ENCODE measurements around the gene GPHA2. TPM values are rescaled to one million over a fixed set of nuclear protein-coding genes. Genes with fewer than 3 reads are reported as not detected.

Gene GPHA2
- total RNA-seq, 1 experiment from 2014 or later = not detected

GRCh38 chr11:64890522-64890939 is 45.2 kb downstream of the GPHA2 start:
- peaks cover 71% of the 10 kb centered on the region for H3K36me3 Mint-ChIP-seq (ENCODE audit: insufficient read depth, unreplicated experiment)
- H3K4me1 Mint-ChIP-seq (ENCODE audit: low read depth, unreplicated experiment) = peaks cover 60% of the 10 kb centered on the region
- CTCF ChIA-PET = interaction anchor here (4.6 kb wide), 1 partner anchor 43 kb away, joined by 49 read pairs; no protein-coding TSS in a partner anchor
- H3K4me3 Mint-ChIP-seq (ENCODE audit: low read depth, unreplicated experiment) = peak overlapping the region; percentile 80
- H3K9me3 Mint-ChIP-seq (ENCODE audit: low read depth, unreplicated experiment) = no peaks in the 10 kb centered on the region
- peak overlapping the region; percentile 86 for H3K27ac Mint-ChIP-seq (ENCODE audit: unreplicated experiment)
- intact Hi-C loops (cut with micrococcal nuclease; ENCODE audit: unreplicated experiment) = no loop called here
- no peak for TF ChIP-seq CTCF (IDR thresholded peaks at IDR 0.05; ENCODE audit: unreplicated experiment)
- no TSS peak for BruUV-seq (replicated peaks)
- DNase-seq = no peak
- no peaks in the 10 kb centered on the region for H3K27me3 Mint-ChIP-seq (ENCODE audit: unreplicated experiment)

GRCh38 chr11:64888729-64889511 is 46.8 kb downstream of the GPHA2 start:
- no peaks in the 10 kb centered on the region for H3K27me3 Mint-ChIP-seq (ENCODE audit: unreplicated experiment)
- peak; percentile 68 for DNase-seq
- no peak for TF ChIP-seq CTCF (IDR thresholded peaks at IDR 0.05; ENCODE audit: unreplicated experiment)
- H3K4me3 Mint-ChIP-seq (ENCODE audit: low read depth, unreplicated experiment) = peak overlapping the region; percentile 63
- no TSS peak for BruUV-seq (replicated peaks)
- H3K27ac Mint-ChIP-seq (ENCODE audit: unreplicated experiment) = peak overlapping the region; percentile 77
- CTCF ChIA-PET = interaction anchor here (0.7 to 4.6 kb wide), 6 partner anchors 29 to 222 kb away, joined by 3 to 49 read pairs (median 5); partner anchors contain the start of genes ATG2A and BATF2
- H3K4me1 Mint-ChIP-seq (ENCODE audit: low read depth, unreplicated experiment) = peaks cover 65% of the 10 kb centered on the region
- H3K36me3 Mint-ChIP-seq (ENCODE audit: insufficient read depth, unreplicated experiment) = peaks cover 59% of the 10 kb centered on the region
- intact Hi-C loops (cut with micrococcal nuclease; ENCODE audit: unreplicated experiment) = loop anchor here (2.0 kb wide), 1 partner anchor 42 kb away; no protein-coding TSS in a partner anchor
- H3K9me3 Mint-ChIP-seq (ENCODE audit: low read depth, unreplicated experiment) = no peaks in the 10 kb centered on the region

GRCh38 chr11:64888406-64888728 is 47.3 kb downstream of the GPHA2 start:
- Mint-ChIP-seq H3K4me3 (ENCODE audit: low read depth, unreplicated experiment) (peak overlapping the region; percentile 63), H3K9me3 (ENCODE audit: low read depth, unreplicated experiment) (no peaks in the 10 kb centered on the region), H3K27ac (ENCODE audit: unreplicated experiment) (peak overlapping the region; percentile 77), H3K36me3 (ENCODE audit: insufficient read depth, unreplicated experiment) (peaks cover 53% of the 10 kb centered on the region), H3K27me3 (ENCODE audit: unreplicated experiment) (no peaks in the 10 kb centered on the region), H3K4me1 (ENCODE audit: low read depth, unreplicated experiment) (peaks cover 65% of the 10 kb centered on the region)
- no TSS peak for BruUV-seq (replicated peaks)
- intact Hi-C loops (cut with micrococcal nuclease; ENCODE audit: unreplicated experiment) = loop anchor here (2.0 kb wide), 1 partner anchor 42 kb away; no protein-coding TSS in a partner anchor
- no peak for DNase-seq
- CTCF ChIA-PET = interaction anchor here (0.6 to 4.6 kb wide), 13 partner anchors 10 to 110 kb away, joined by 3 to 49 read pairs (median 4); partner anchors contain the start of genes ATG2A, BATF2, EHD1 and SF1
- TF ChIP-seq CTCF (IDR thresholded peaks at IDR 0.05; ENCODE audit: unreplicated experiment) = no peak

- CTCF ChIA-PET = interaction anchor here (0.6 to 4.6 kb wide), 13 partner anchors 9 to 109 kb away, joined by 3 to 49 read pairs (median 4); partner anchors contain the start of genes ATG2A, BATF2, EHD1 and SF1
- peak; percentile 91 for DNase-seq
- H3K9me3 Mint-ChIP-seq (ENCODE audit: low read depth, unreplicated experiment) = no peaks in the 10 kb centered on the region
- H3K27ac Mint-ChIP-seq (ENCODE audit: unreplicated experiment) = peak overlapping the region; percentile 77
- H3K27me3 Mint-ChIP-seq (ENCODE audit: unreplicated experiment) = no peaks in the 10 kb centered on the region
- peaks cover 65% of the 10 kb centered on the region for H3K4me1 Mint-ChIP-seq (ENCODE audit: low read depth, unreplicated experiment)
- peak overlapping the region; percentile 63 for H3K4me3 Mint-ChIP-seq (ENCODE audit: low read depth, unreplicated experiment)
- TF ChIP-seq CTCF (IDR thresholded peaks at IDR 0.05; ENCODE audit: unreplicated experiment) = peak; percentile 98
- intact Hi-C loops (cut with micrococcal nuclease; ENCODE audit: unreplicated experiment) = loop anchor here (2.0 kb wide), 1 partner anchor 41 kb away; no protein-coding TSS in a partner anchor
- no TSS peak for BruUV-seq (replicated peaks)
- peaks cover 48% of the 10 kb centered on the region for H3K36me3 Mint-ChIP-seq (ENCODE audit: insufficient read depth, unreplicated experiment)
These were observed 47.8 kb downstream of the GPHA2 start for GRCh38 chr11:64887757-64888405.
